Prostate gland (tissue), 2 donors: Measurements from ENCODE around the gene BAIAP2. TPM values are rescaled to one million over a fixed set of nuclear protein-coding genes. Genes with fewer than 3 reads are reported as not detected.

ENCODE experiments used
- DNase-seq: peaks from one replicate; pipeline ENCODE4 v3.0.0-alpha.2; 2019; ENCODE audit warnings: low spot score
- H3K27ac ChIP-seq, 2 donors: fragments of 200-600 bp; sonication (generic); 2 replicates each; pipeline ENCODE4 v1.5.1; 2017 to 2019
- H3K27me3 ChIP-seq: fragments of 200-600 bp; sonication (generic); replicated peaks from 2 replicates; pipeline ENCODE4 v1.5.1; 2019; ENCODE audit not compliant: insufficient read depth
- H3K36me3 ChIP-seq, 2 donors: fragments of 200-600 bp; sonication (generic); 1 replicate in 1 of 2; 2 replicates in 1 of 2; pipeline versions ENCODE4 v1.5.1 to v1.8.1; 2017 to 2019
- H3K4me1 ChIP-seq: fragments of 200-600 bp; sonication (generic); replicated peaks from 2 replicates; pipeline ENCODE4 v1.5.1; 2019
- H3K4me3 ChIP-seq, 2 donors: fragments of 200-600 bp; sonication (generic); 2 replicates each; pipeline ENCODE4 v1.5.1; 2017 to 2019
- H3K9me3 ChIP-seq: fragments of 200-600 bp; sonication (generic); 2 replicates; pipeline ENCODE4 v1.5.1; 2017
- POLR2A ChIP-seq: fragments of 450-650 bp; IDR thresholded peaks from one replicate; pipeline ENCODE4 v1.6.1; 2016; ENCODE audit warnings: antibody characterized with exemption, mild to moderate bottlenecking
- POLR2AphosphoS5 ChIP-seq: sonication (generic); formaldehyde crosslinking; IDR thresholded peaks from one replicate; pipeline ENCODE4 v1.6.1; 2017; ENCODE audit warnings: antibody characterized with exemption
- WGBS: methylation state at CpG from one replicate; pipeline ENCODE4 v1.1.5; 2018; 5-methylcytosine and 5-hydroxymethylcytosine counted together
- intact Hi-C: fragments of 100-400 bp; cut with DNase I; formaldehyde crosslinking; loops from one replicate; pipeline ENCODE4 v1.14.2; 2022
- total RNA-seq, 2 donors: library from RNA; depleted of rRNA; stranded (reverse); fragments of >200 nt; gene quantifications; one replicate each; pipeline ENCODE4 v1.1.0, GENCODE V29; 2016
- TF ChIP-seq, protein P1 (sequence below), 4 experiments: fragments of 200-600 bp in 2 of 4; fragments of 450-650 bp in 2 of 4; sonication (generic) in 2 of 4; IDR thresholded peaks; 1 replicate in 3 of 4; 2 replicates in 1 of 4; pipeline ENCODE4 v1.5.1; 2016 to 2019; ENCODE audit warnings: antibody characterized with exemption in 4 of 4, mild to moderate bottlenecking in 2 of 4, moderate library complexity in 2 of 4

The BAIAP2 gene
- total RNA-seq, 2 donors from 2014 or later, result 125 to 148 TPM

- H3K4me3 ChIP-seq, result no peak overlapping the region
- H3K9me3 ChIP-seq, result no peaks in the 10 kb centered on the region
- H3K27me3 ChIP-seq, result no peaks in the 10 kb centered on the region
- no peaks in the 10 kb centered on the region for H3K36me3 ChIP-seq
- peaks cover 3% of the 10 kb centered on the region for H3K4me1 ChIP-seq
- 76% methylated on average over 5 of the region's 6 CpGs for WGBS
- DNase-seq, result no peak
- no peak for TF ChIP-seq POLR2A
- TF ChIP-seq POLR2AphosphoS5, result no peak
- TF ChIP-seq, protein P1, sequence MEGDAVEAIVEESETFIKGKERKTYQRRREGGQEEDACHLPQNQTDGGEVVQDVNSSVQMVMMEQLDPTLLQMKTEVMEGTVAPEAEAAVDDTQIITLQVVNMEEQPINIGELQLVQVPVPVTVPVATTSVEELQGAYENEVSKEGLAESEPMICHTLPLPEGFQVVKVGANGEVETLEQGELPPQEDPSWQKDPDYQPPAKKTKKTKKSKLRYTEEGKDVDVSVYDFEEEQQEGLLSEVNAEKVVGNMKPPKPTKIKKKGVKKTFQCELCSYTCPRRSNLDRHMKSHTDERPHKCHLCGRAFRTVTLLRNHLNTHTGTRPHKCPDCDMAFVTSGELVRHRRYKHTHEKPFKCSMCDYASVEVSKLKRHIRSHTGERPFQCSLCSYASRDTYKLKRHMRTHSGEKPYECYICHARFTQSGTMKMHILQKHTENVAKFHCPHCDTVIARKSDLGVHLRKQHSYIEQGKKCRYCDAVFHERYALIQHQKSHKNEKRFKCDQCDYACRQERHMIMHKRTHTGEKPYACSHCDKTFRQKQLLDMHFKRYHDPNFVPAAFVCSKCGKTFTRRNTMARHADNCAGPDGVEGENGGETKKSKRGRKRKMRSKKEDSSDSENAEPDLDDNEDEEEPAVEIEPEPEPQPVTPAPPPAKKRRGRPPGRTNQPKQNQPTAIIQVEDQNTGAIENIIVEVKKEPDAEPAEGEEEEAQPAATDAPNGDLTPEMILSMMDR (IDR thresholded peaks at IDR 0.05), result no peak
- H3K27ac ChIP-seq, result no peak overlapping the region
- intact Hi-C loops, result loop anchor here (5.0 kb wide), 1 partner anchor 35 kb away; no protein-coding TSS in a partner anchor
Observed at GRCh38 chr17:81022344-81022676, 12.6 kb upstream of the BAIAP2 start.

- no peaks in the 10 kb centered on the region for H3K36me3 ChIP-seq
- H3K27me3 ChIP-seq, result no peaks in the 10 kb centered on the region
- H3K4me3 ChIP-seq, result no peak overlapping the region
- DNase-seq, result no peak
- peaks cover 10% of the 10 kb centered on the region for H3K4me1 ChIP-seq
- H3K27ac ChIP-seq, result no peak overlapping the region
- intact Hi-C loops, result no loop called here
- WGBS, result 62% methylated on average over 16 of the region's 16 CpGs
- H3K9me3 ChIP-seq, result no peaks in the 10 kb centered on the region
- TF ChIP-seq, protein P1 (IDR thresholded peaks at IDR 0.05), result no peak
- no peak for TF ChIP-seq POLR2A
- no peak for TF ChIP-seq POLR2AphosphoS5
Observed at GRCh38 chr17:81025065-81025740, 9.7 kb upstream of the BAIAP2 start.

DNA sequence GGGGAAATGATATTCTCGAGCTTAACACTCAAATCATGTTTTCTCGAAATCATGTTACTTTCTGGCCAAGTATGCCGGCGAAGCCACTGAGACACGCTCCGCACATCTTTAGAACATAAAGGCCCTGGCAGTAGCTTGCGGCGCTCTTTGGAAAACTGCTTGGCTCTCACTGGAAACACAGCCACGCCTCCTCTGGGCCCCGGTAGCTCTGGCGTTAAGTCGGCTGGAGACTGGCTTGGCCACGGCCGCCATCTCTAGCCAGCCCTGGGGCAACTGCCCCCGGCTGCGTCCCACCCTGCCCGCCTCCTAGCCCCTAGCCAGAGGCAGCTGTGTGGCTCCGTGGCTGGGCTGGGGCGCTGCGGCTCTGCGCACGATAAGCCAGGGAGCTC lies 9.2 kb upstream of the BAIAP2 start:
- Histone ChIP-seq H3K4me3 (no peak overlapping the region), H3K9me3 (no peaks in the 10 kb centered on the region), H3K27ac (peak overlapping the region in 1 of 2 donors; percentile 35), H3K4me1 (peaks cover 10% of the 10 kb centered on the region), H3K27me3 (no peaks in the 10 kb centered on the region), H3K36me3 (no peaks in the 10 kb centered on the region)
- intact Hi-C loops, result no loop called here
- WGBS, result 64% methylated on average over 22 of the region's 22 CpGs
- no peak for DNase-seq
- TF ChIP-seq POLR2A (no peak), POLR2AphosphoS5 (no peak)
- TF ChIP-seq, protein P1 (IDR thresholded peaks at IDR 0.05), result no peak

- intact Hi-C loops, result no loop called here
- TF ChIP-seq, protein P1 (IDR thresholded peaks at IDR 0.05), result no peak
- TF ChIP-seq POLR2A (no peak), POLR2AphosphoS5 (no peak)
- H3K4me1 ChIP-seq, result peaks cover 10% of the 10 kb centered on the region
- H3K9me3 ChIP-seq, result no peaks in the 10 kb centered on the region
- 51% methylated on average over 31 of the region's 31 CpGs for WGBS
- DNase-seq, result no peak
- peak overlapping the region in 1 of 2 donors; percentile 35 for H3K27ac ChIP-seq
- no peak overlapping the region for H3K4me3 ChIP-seq
- no peaks in the 10 kb centered on the region for H3K27me3 ChIP-seq
- no peaks in the 10 kb centered on the region for H3K36me3 ChIP-seq
Observed at GRCh38 chr17:81026266-81027036, 8.5 kb upstream of the BAIAP2 start.

GRCh38 chr17:81027038-81027437 lies 7.9 kb upstream of the BAIAP2 start:
- DNase-seq, result no peak
- H3K27ac ChIP-seq, result peak overlapping the region in 1 of 2 donors; percentile 35
- H3K4me1 ChIP-seq, result peaks cover 10% of the 10 kb centered on the region
- no peak overlapping the region for H3K4me3 ChIP-seq
- H3K9me3 ChIP-seq, result no peaks in the 10 kb centered on the region
- intact Hi-C loops, result no loop called here
- H3K27me3 ChIP-seq, result no peaks in the 10 kb centered on the region
- WGBS, result 10% methylated on average over 15 of the region's 15 CpGs
- TF ChIP-seq, protein P1 (IDR thresholded peaks at IDR 0.05), result no peak
- TF ChIP-seq POLR2A (no peak), POLR2AphosphoS5 (no peak)
- H3K36me3 ChIP-seq, result no peaks in the 10 kb centered on the region
